Suprapubic skin (tissue), 4 donors: ENCODE data around the gene LYPLAL1. TPM values are rescaled to one million over a fixed set of nuclear protein-coding genes. Genes with fewer than 3 reads are reported as not detected.

Experiments used
- DNase-seq, 2 donors: peaks; one replicate each; pipeline ENCODE4 v3.0.0-alpha.2; 2019; ENCODE audit warnings: low spot score in 2 of 2
- H3K27ac ChIP-seq: fragments of 200-600 bp; sonication (generic); one replicate; pipeline ENCODE4 v1.5.1; 2019
- H3K27me3 ChIP-seq: fragments of 200-600 bp; sonication (generic); one replicate; pipeline ENCODE4 v1.5.1; 2019
- H3K36me3 ChIP-seq: fragments of 200-600 bp; sonication (generic); one replicate; pipeline ENCODE4 v1.5.1; 2019
- H3K4me1 ChIP-seq: fragments of 200-600 bp; sonication (generic); one replicate; pipeline ENCODE4 v1.5.1; 2019
- H3K4me3 ChIP-seq: fragments of 200-600 bp; sonication (generic); one replicate; pipeline ENCODE4 v1.5.1; 2019; ENCODE audit warnings: mild to moderate bottlenecking
- H3K9me3 ChIP-seq: fragments of 200-600 bp; sonication (generic); one replicate; pipeline ENCODE4 v1.5.1; 2019
- CTCF ChIP-seq, 2 donors: fragments of 200-600 bp in 1 of 2; fragments of 450-650 bp in 1 of 2; sonication (generic) in 1 of 2; IDR thresholded peaks; one replicate each; pipeline ENCODE4 v1.5.1; 2016 to 2019; ENCODE audit warnings: antibody characterized with exemption in 2 of 2, mild to moderate bottlenecking in 1 of 2, moderate library complexity in 1 of 2
- EP300 ChIP-seq: sonication (generic); formaldehyde crosslinking; IDR thresholded peaks from one replicate; pipeline ENCODE4 v1.6.1; 2017; ENCODE audit warnings: antibody characterized with exemption
- POLR2A ChIP-seq, 2 donors: fragments of 450-650 bp; IDR thresholded peaks; one replicate each; pipeline ENCODE4 v1.6.1; 2017; ENCODE audit warnings: antibody characterized with exemption in 2 of 2, mild to moderate bottlenecking in 2 of 2, moderate library complexity in 2 of 2
- POLR2AphosphoS5 ChIP-seq, 3 donors: sonication (generic); formaldehyde crosslinking; IDR thresholded peaks; one replicate each; pipeline ENCODE4 v1.6.1; 2017; ENCODE audit warnings: antibody characterized with exemption in 3 of 3
- WGBS: methylation state at CpG from one replicate; pipeline ENCODE4 v1.1.5; 2018; 5-methylcytosine and 5-hydroxymethylcytosine counted together
- total RNA-seq, 4 donors: library from RNA; depleted of rRNA; stranded (reverse); fragments of >200 nt; gene quantifications; one replicate each; pipeline ENCODE4 v1.1.0, GENCODE V29; 2016

LYPLAL1 gene
- total RNA-seq, 4 donors from 2014 or later = 20.2 to 40.4 (median 32.1) TPM

- Histone ChIP-seq H3K4me1 (no peaks in the 10 kb centered on the region), H3K27ac (no peak overlapping the region), H3K36me3 (no peaks in the 10 kb centered on the region), H3K4me3 (no peak overlapping the region), H3K9me3 (no peaks in the 10 kb centered on the region), H3K27me3 (no peaks in the 10 kb centered on the region)
- no peak for DNase-seq
- TF ChIP-seq CTCF (IDR thresholded peaks at IDR 0.05) = no peak
- no peak for TF ChIP-seq EP300
- no peak for TF ChIP-seq POLR2AphosphoS5 (IDR thresholded peaks at IDR 0.05)
- no peak for TF ChIP-seq POLR2A (IDR thresholded peaks at IDR 0.05)
- WGBS = 64% methylated on average over 2 of the region's 2 CpGs
Observed at GRCh38 chr1:219144658-219145315, 28.9 kb upstream of the LYPLAL1 start.

- no peak overlapping the region for H3K4me3 ChIP-seq
- H3K27ac ChIP-seq = no peak overlapping the region
- no peaks in the 10 kb centered on the region for H3K36me3 ChIP-seq
- no peaks in the 10 kb centered on the region for H3K27me3 ChIP-seq
- TF ChIP-seq POLR2AphosphoS5 (IDR thresholded peaks at IDR 0.05) (no peak), CTCF (IDR thresholded peaks at IDR 0.05) (no peak), POLR2A (IDR thresholded peaks at IDR 0.05) (no peak), EP300 (no peak)
- H3K4me1 ChIP-seq = no peaks in the 10 kb centered on the region
- 100% methylated on average over 1 of the region's 1 CpG for WGBS
- no peaks in the 10 kb centered on the region for H3K9me3 ChIP-seq
- no peak for DNase-seq
Observed at GRCh38 chr1:219147571-219148019, 26.1 kb upstream of the LYPLAL1 start.

- Histone ChIP-seq H3K36me3 (no peaks in the 10 kb centered on the region), H3K27ac (no peak overlapping the region), H3K27me3 (no peaks in the 10 kb centered on the region), H3K4me1 (no peaks in the 10 kb centered on the region), H3K9me3 (no peaks in the 10 kb centered on the region), H3K4me3 (no peak overlapping the region)
- TF ChIP-seq POLR2A (IDR thresholded peaks at IDR 0.05) = no peak
- no peak for TF ChIP-seq POLR2AphosphoS5 (IDR thresholded peaks at IDR 0.05)
- DNase-seq = no peak
Observed at GRCh38 chr1:219149009-219149577, 24.6 kb upstream of the LYPLAL1 start.

GRCh38 chr1:219149953-219150352 lies 23.7 kb upstream of the LYPLAL1 start:
- no peaks in the 10 kb centered on the region for H3K9me3 ChIP-seq
- no peak for DNase-seq
- H3K27ac ChIP-seq = no peak overlapping the region
- WGBS = 65% methylated on average over 3 of the region's 3 CpGs
- H3K4me3 ChIP-seq = no peak overlapping the region
- no peaks in the 10 kb centered on the region for H3K4me1 ChIP-seq
- TF ChIP-seq POLR2AphosphoS5 (IDR thresholded peaks at IDR 0.05) (no peak), CTCF (IDR thresholded peaks at IDR 0.05) (no peak), EP300 (no peak), POLR2A (IDR thresholded peaks at IDR 0.05) (no peak)
- no peaks in the 10 kb centered on the region for H3K27me3 ChIP-seq
- no peaks in the 10 kb centered on the region for H3K36me3 ChIP-seq

GRCh38 chr1:219150913-219151312 lies 22.8 kb upstream of the LYPLAL1 start:
- no peaks in the 10 kb centered on the region for H3K36me3 ChIP-seq
- TF ChIP-seq POLR2AphosphoS5 (IDR thresholded peaks at IDR 0.05) = no peak
- no peak for TF ChIP-seq EP300
- TF ChIP-seq POLR2A (IDR thresholded peaks at IDR 0.05) = no peak
- TF ChIP-seq CTCF (IDR thresholded peaks at IDR 0.05) = no peak
- 97% methylated on average over 3 of the region's 3 CpGs for WGBS
- no peak overlapping the region for H3K4me3 ChIP-seq
- no peak overlapping the region for H3K27ac ChIP-seq
- no peak for DNase-seq
- H3K9me3 ChIP-seq = no peaks in the 10 kb centered on the region
- H3K27me3 ChIP-seq = no peaks in the 10 kb centered on the region
- H3K4me1 ChIP-seq = no peaks in the 10 kb centered on the region
